ENCODE data around the gene PI4K2A.
"Not testable (repeated sequence)": the region's sequence is repeated elsewhere in the genome, so short reads cannot be mapped to it uniquely, and the experiment has no call there.

The PI4K2A gene

GRCh38 chr10:97632949-97633884, 7.3 kb upstream of the PI4K2A start, which contains the start of gene MORN4:
Gene MORN4, minus strand, starts transcription at chr10:97633500. Its CDS starts 13,847 bp downstream, at chr10:97619653.
- peak; percentile 65 to 88 for DNase-seq

DNA sequence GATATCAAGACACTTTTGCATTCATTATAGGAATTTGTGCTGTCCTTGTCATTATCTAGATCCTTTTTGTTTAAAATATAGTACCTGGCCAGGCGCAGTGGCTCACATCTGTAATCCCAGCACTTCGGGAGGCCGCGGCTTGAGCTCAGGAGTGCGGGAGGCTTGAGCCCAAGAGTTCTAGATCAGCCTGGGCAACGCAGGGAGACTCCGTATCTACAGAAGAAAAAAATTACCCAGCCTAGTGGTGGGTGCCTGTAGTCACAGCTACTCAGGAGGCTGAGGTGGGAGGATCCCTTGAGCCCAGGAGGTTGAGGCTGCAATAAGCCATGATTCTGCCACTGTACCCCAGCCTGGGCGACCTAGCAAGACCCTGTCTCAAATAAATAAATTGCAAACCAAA, 6.5 kb upstream of the PI4K2A start:
- DNase-seq, result peak in 1 of 2 experiments; percentile 5

GRCh38 chr10:97635577-97635976, 4.9 kb upstream of the PI4K2A start:
- no peak for DNase-seq

- DNase-seq, result not testable (repeated sequence)
These were observed 1.4 kb upstream of the PI4K2A start for GRCh38 chr10:97639090-97639489.

DNA sequence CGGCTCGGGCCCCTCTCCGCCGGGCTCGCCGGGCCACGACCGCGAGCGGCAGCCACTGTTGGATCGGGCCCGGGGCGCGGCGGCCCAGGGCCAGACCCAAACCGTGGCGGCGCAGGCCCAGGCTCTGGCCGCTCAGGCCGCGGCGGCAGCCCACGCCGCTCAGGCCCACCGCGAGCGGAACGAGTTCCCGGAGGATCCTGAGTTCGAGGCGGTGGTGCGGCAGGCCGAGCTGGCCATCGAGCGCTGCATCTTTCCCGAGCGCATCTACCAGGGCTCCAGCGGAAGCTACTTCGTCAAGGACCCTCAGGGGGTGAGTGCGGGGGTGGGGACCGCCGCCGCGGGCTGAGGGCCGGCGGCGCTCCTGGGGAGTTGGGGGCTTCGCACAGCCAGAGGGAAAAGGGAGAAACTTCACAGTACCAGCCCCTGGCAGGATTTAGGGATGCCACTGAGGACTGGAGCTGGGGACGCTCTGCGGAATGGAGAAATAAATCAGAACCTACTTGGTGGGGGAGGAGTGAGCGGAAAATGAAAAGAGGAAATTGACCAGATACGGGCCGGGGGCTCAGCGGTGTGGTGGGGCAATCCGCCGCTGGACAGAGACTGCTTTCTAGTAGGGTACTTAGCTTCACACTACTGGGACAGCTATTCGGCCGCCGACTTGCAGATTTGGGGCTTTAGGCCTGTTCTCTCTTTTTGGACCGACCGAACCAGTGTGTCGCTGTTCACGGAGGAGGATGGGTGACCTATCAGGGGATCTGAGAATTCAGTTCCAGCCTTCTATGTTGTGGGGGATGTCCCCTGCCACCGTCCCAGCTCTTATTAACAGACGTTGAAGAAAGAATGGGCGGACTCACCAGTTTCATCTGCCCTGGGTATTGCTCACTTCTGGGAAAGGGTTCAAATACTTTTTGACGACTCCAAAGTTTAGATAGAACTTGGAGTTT, 669 bp downstream of the PI4K2A start:
- no peak for DNase-seq

- not testable (repeated sequence) for DNase-seq
These were observed 2.1 kb downstream of the PI4K2A start for GRCh38 chr10:97642471-97643159.

GRCh38 chr10:97643441-97643985, 3.0 kb downstream of the PI4K2A start:
- DNase-seq, result no peak

DNA sequence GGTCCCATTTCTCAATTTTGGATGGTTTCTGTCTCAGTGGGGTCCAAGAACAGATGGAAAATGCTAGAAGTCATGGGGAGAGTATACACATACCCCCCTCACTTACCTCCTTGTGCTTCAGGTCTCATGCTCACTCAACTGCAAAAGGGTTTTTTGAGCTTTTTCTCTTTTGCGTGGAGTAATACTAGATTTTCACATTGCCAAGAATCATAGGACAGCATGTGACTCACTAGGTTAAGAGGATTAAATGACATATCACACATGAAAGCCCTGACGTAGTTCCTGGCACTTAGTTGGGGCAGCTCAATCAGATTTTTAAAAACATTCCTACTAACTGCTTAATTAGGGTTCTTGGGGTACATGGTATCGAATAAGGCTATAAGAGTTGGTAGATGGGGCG, 4.5 kb downstream of the PI4K2A start:
- DNase-seq, result no peak

GRCh38 chr10:97647556-97647955, 7.1 kb downstream of the PI4K2A start:
- DNase-seq, result no peak

DNA sequence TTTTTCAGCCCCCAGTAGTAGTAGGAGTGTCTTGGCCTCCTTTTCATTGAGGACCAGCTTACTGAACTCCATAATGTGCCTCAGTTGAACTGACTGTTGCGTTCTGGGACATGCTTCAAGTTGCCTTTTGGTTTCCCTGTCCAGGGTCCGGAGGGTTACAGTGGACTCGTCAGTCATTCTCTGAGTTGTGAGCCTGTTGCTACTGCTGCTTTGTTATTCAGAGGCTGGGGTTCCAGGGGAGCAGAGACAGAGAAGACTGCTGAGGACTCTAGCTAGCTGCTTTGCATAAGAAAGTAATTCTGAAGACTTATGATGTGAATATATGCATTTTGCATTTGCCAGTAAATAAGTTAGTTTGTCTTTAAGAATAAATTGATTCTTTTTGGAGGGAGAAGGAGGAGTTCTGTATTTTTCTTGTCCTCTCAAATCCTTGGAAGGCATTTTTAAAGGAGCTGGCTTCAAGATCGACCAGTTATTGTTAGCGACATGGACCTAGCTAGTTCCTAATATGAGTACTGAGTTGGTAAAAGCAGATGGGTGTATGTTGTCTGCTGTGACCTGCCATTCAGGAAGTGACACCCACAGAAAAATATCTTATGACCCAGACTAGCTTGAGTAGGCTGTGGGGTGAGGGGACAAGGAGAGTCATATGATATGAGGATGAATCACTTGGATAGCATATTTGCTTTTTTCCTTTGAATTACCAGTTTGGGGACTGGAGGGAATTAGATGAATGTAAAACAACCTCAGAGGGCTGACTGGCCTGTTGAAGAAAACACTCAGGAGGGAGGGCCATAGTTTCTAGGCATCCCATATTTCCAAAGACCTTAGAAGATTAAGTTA, 8.3 kb downstream of the PI4K2A start:
- no peak for DNase-seq

- DNase-seq, result not testable (repeated sequence)
These were observed 8.9 kb downstream of the PI4K2A start for GRCh38 chr10:97649405-97649750.

DNA sequence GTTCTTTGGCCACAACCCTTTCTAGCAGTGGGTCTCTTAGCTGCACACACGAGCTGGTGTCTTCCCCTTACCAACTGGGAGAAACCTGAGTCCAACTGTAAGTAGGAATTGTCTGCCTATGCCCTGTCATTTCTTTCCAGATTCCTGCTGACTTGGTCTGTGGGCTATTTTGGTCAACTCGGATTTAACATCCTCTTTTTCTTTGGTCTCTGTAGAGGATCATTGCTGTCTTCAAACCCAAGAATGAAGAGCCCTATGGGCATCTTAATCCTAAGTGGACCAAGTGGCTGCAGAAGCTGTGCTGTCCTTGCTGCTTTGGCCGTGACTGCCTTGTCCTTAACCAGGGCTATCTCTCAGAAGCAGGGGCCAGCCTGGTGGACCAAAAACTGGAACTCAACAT, 10.3 kb downstream of the PI4K2A start:
- no peak for DNase-seq

DNA sequence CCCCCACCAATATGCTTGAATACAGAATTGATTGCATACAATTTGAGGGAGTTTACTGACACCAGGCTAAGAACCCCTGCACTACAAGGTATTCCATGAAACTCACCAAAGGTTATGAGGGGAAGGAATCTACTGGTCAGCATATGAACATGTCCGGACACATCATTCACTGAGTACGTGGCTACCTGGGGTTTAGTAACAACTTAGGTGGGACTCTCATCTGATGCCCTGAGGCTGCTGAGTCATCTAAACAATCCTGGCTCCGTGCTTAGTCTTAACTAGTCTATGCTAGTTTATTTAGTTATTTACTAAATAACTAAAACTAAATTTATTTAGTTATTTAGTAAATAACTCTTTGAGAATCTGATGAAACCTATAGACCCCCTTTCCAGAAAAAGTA, 11.3 kb downstream of the PI4K2A start:
- no peak for DNase-seq

DNA sequence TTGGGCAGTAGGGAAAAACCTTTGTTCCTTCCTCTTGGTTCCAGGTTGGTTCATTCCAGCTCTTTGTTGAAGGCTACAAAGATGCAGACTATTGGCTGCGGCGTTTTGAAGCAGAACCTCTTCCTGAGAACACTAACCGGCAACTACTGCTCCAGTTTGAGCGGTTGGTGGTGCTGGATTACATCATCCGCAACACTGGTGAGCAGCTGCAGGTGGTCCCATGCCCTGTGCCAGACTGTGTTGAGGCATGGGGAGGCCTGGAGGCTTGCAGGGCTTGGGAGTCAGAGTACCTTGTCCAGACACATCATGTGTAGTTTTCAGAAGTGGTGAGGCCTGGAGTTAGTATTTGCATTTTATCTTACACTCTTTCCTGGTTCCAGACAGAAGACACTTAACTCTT, 16.3 kb downstream of the PI4K2A start:
- DNase-seq, result no peak

- DNase-seq, result no peak
These were observed 19.1 kb downstream of the PI4K2A start for GRCh38 chr10:97659589-97659988.

DNA sequence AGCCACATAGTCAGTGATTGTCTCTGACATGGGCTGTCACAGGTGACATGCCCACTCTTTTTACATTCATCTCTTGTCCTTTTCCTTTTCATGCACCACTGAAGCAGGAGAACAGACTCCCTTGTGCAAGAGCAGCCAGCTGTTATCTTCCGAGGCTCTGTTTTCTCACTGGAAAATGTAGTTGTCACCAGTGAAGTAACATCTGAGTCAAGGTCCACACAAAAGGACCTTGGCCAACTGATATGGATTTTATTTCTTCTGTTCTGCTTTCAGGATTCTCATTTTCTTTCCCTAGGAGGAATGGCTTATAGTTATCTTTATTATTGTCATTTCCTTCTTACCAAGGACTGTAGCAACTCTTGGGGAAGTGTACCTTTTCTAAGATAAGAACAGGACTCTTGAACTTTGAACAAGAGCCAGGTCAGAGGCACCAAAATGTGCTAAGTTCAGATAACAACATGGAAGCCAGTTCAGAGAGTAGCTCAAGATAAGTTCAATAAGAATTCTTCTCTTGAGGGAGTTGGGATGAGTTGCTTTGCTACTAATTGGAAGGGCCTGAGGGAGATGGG, 23.9 kb downstream of the PI4K2A start:
- DNase-seq, result no peak

DNA sequence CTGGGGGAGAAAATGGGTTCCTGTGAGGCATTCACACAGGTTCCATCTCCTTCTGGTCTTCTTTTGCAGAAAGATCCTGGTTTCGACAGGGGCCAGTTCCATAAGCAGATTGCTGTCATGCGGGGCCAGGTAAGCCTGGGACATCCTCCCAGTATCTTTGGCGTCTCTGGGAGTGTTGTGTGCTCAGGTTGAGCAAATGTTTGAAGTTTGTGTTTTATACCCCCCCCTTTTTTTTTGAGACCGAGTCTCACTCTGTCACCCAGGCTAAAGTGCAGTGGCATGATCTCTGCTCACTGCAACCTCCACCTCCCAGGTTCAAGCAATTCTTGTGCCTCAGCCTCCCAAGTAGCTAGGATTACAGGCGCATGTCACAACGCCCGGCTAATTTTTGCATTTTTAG, 26.5 kb downstream of the PI4K2A start:
- DNase-seq, result no peak

GRCh38 chr10:97667463-97667862, 27.0 kb downstream of the PI4K2A start:
- no peak for DNase-seq

DNA sequence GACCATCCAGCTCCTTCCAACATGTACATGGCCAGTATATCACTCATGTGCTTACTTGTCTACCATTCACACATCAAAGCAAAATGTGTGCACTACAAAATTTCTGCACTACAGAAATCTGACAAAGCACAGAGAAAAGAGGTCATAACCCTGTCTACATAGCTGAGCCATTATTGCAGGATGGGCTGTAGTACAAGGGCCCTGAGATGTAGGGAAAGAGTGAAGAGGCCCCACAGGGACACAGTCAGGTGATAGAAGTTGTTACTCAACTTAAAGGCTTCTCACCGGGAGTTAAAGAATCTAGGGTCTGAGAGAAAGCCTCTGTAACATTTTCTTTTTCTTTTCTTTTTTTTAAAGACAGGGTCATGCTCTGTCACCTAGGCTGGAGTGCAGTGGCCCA, 29.1 kb downstream of the PI4K2A start:
- DNase-seq, result no peak

GRCh38 chr10:97673736-97674525, 33.5 kb downstream of the PI4K2A start:
- DNase-seq, result no peak

DNA sequence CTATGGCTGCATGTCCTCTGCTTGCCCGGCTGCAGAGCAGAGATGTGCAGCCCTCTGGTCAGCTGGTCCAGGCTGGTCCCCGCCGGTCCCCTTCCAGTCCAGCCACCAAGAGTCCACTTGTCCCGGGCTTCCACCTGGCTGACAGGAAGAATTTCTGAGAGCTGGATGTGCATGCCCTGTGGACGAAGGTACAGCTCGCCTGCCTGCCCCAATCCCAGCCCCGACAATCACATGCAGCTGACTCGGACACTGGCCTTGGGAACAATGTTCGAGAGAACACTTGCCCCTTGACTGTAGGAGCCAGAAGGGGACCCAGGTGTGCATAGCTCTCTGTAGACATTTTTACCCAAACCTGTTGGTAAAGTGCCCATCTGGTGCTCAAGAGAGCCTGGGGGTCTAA, 34.8 kb downstream of the PI4K2A start:
- DNase-seq, result no peak

All from NCI-H446 (cell line).